K562 (cell line): Measurements from ENCODE around the gene RNPEPL1. TPM values are rescaled to one million over a fixed set of nuclear protein-coding genes. Genes with fewer than 3 reads are reported as not detected.

Experiments used
- ARHGAP35 ChIP-seq: fragments of 450-650 bp; IDR thresholded peaks from 2 replicates; pipeline ENCODE4 v1.6.1; 2018; ENCODE audit not compliant: partially characterized antibody
- ARID1B ChIP-seq: fragments of 450-650 bp; IDR thresholded peaks from 2 replicates; pipeline ENCODE4 v1.6.1; 2016; ENCODE audit warnings: antibody characterized with exemption, mild to moderate bottlenecking, inconsistent platforms
- ELF1 ChIP-seq: fragments of 200-800 bp; sonication (Bioruptor generic); IDR thresholded peaks from 2 replicates; pipeline ENCODE4 v1.6.1; 2016; ENCODE audit warnings: missing genetic modification characterization, missing compliant biosample characterization
- GABPA ChIP-seq: fragments of 200-800 bp; sonication (Bioruptor generic); conservative IDR thresholded peaks from 2 replicates; pipeline ENCODE4 v1.6.1; 2016; ENCODE audit warnings: low read depth, missing genetic modification characterization, missing compliant biosample characterization
- RBFOX2 ChIP-seq: fragments of 200-400 bp; formaldehyde crosslinking; IDR thresholded peaks from 2 replicates; pipeline ENCODE4 v1.6.1; 2017; ENCODE audit warnings: low read depth, mild to moderate bottlenecking, low read length, moderate library complexity
- ZNF583 ChIP-seq: fragments of 250-450 bp; sonication (Bioruptor Pico); IDR thresholded peaks from 2 replicates; pipeline ENCODE4 v1.4.0; 2020
- polyA plus RNA-seq, 8 experiments: library from polyadenylated mRNA; depleted of rRNA in 4 of 8; stranded (reverse) in 5 of 8; unstranded in 3 of 8; fragments of >200 nt; fragmentation: Nextera tagmentation in 2 of 8; fragmentation: Illumina TruSeq in 1 of 8; extraction: Ambion mirVana in 2 of 8; extraction: Trizol in 1 of 8; gene quantifications; 2 replicates each; pipeline versions ENCODE4 v1.2.1 to v1.2.3, GENCODE V29; 2011 to 2014; ENCODE audit warnings: inconsistent platforms in 1 of 8, missing spikeins in 1 of 8
- total RNA-seq, 7 experiments: library from RNA; depleted of rRNA in 6 of 7; stranded (reverse); fragments of >200 nt in 6 of 7; fragmentation: Illumina TruSeq in 2 of 7; extraction: Trizol in 2 of 7; gene quantifications; 2 replicates each; pipeline versions ENCODE4 v1.2.1 to v1.2.3, GENCODE V29; 2011 to 2021; ENCODE audit warnings: low replicate concordance in 1 of 7
- TF ChIP-seq, protein P1 (sequence below): fragments of 250-450 bp; sonication (Bioruptor Pico); IDR thresholded peaks from 2 replicates; pipeline ENCODE4 v1.4.0; 2020; ENCODE audit warnings: mild to moderate bottlenecking, moderate library complexity
- TF ChIP-seq, protein P2 (sequence below): fragments of 450-650 bp; IDR thresholded peaks from 2 replicates; pipeline ENCODE4 v1.6.1; 2016; ENCODE audit warnings: mild to moderate bottlenecking, moderate library complexity
- TF ChIP-seq, protein P3 (sequence below): sonication (generic); formaldehyde crosslinking; IDR thresholded peaks from 2 replicates; pipeline ENCODE4 v1.9.0; 2022; ENCODE audit warnings: mild to moderate bottlenecking, missing genetic modification reagents

Gene RNPEPL1
- total and polyA plus RNA-seq, 9 of the 15 experiments (the other 6 are each of a cell fraction or from before 2014, with no cell fraction given): 0.07 to 38.7 (median 5.6) TPM

GRCh38 chr2:240567872-240568677, at the start of gene RNPEPL1 (continued):
- TF ChIP-seq, protein P1, sequence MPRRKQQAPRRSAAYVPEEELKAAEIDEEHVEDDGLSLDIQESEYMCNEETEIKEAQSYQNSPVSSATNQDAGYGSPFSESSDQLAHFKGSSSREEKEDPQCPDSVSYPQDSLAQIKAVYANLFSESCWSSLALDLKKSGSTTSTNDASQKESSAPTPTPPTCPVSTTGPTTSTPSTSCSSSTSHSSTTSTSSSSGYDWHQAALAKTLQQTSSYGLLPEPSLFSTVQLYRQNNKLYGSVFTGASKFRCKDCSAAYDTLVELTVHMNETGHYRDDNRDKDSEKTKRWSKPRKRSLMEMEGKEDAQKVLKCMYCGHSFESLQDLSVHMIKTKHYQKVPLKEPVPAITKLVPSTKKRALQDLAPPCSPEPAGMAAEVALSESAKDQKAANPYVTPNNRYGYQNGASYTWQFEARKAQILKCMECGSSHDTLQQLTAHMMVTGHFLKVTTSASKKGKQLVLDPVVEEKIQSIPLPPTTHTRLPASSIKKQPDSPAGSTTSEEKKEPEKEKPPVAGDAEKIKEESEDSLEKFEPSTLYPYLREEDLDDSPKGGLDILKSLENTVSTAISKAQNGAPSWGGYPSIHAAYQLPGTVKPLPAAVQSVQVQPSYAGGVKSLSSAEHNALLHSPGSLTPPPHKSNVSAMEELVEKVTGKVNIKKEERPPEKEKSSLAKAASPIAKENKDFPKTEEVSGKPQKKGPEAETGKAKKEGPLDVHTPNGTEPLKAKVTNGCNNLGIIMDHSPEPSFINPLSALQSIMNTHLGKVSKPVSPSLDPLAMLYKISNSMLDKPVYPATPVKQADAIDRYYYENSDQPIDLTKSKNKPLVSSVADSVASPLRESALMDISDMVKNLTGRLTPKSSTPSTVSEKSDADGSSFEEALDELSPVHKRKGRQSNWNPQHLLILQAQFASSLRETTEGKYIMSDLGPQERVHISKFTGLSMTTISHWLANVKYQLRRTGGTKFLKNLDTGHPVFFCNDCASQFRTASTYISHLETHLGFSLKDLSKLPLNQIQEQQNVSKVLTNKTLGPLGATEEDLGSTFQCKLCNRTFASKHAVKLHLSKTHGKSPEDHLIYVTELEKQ (CRISPR knock-in tag): no peak
- TF ChIP-seq ZNF583 (CRISPR knock-in tag) (no peak), ARID1B (no peak), ELF1 (tag) (0 out of 2 replicates have a peak, but pooled peaks have one; percentile 28), RBFOX2 (peak; percentile 65), ARHGAP35 (no peak), GABPA (tag) (peak; percentile 69)
- TF ChIP-seq, protein P2, sequence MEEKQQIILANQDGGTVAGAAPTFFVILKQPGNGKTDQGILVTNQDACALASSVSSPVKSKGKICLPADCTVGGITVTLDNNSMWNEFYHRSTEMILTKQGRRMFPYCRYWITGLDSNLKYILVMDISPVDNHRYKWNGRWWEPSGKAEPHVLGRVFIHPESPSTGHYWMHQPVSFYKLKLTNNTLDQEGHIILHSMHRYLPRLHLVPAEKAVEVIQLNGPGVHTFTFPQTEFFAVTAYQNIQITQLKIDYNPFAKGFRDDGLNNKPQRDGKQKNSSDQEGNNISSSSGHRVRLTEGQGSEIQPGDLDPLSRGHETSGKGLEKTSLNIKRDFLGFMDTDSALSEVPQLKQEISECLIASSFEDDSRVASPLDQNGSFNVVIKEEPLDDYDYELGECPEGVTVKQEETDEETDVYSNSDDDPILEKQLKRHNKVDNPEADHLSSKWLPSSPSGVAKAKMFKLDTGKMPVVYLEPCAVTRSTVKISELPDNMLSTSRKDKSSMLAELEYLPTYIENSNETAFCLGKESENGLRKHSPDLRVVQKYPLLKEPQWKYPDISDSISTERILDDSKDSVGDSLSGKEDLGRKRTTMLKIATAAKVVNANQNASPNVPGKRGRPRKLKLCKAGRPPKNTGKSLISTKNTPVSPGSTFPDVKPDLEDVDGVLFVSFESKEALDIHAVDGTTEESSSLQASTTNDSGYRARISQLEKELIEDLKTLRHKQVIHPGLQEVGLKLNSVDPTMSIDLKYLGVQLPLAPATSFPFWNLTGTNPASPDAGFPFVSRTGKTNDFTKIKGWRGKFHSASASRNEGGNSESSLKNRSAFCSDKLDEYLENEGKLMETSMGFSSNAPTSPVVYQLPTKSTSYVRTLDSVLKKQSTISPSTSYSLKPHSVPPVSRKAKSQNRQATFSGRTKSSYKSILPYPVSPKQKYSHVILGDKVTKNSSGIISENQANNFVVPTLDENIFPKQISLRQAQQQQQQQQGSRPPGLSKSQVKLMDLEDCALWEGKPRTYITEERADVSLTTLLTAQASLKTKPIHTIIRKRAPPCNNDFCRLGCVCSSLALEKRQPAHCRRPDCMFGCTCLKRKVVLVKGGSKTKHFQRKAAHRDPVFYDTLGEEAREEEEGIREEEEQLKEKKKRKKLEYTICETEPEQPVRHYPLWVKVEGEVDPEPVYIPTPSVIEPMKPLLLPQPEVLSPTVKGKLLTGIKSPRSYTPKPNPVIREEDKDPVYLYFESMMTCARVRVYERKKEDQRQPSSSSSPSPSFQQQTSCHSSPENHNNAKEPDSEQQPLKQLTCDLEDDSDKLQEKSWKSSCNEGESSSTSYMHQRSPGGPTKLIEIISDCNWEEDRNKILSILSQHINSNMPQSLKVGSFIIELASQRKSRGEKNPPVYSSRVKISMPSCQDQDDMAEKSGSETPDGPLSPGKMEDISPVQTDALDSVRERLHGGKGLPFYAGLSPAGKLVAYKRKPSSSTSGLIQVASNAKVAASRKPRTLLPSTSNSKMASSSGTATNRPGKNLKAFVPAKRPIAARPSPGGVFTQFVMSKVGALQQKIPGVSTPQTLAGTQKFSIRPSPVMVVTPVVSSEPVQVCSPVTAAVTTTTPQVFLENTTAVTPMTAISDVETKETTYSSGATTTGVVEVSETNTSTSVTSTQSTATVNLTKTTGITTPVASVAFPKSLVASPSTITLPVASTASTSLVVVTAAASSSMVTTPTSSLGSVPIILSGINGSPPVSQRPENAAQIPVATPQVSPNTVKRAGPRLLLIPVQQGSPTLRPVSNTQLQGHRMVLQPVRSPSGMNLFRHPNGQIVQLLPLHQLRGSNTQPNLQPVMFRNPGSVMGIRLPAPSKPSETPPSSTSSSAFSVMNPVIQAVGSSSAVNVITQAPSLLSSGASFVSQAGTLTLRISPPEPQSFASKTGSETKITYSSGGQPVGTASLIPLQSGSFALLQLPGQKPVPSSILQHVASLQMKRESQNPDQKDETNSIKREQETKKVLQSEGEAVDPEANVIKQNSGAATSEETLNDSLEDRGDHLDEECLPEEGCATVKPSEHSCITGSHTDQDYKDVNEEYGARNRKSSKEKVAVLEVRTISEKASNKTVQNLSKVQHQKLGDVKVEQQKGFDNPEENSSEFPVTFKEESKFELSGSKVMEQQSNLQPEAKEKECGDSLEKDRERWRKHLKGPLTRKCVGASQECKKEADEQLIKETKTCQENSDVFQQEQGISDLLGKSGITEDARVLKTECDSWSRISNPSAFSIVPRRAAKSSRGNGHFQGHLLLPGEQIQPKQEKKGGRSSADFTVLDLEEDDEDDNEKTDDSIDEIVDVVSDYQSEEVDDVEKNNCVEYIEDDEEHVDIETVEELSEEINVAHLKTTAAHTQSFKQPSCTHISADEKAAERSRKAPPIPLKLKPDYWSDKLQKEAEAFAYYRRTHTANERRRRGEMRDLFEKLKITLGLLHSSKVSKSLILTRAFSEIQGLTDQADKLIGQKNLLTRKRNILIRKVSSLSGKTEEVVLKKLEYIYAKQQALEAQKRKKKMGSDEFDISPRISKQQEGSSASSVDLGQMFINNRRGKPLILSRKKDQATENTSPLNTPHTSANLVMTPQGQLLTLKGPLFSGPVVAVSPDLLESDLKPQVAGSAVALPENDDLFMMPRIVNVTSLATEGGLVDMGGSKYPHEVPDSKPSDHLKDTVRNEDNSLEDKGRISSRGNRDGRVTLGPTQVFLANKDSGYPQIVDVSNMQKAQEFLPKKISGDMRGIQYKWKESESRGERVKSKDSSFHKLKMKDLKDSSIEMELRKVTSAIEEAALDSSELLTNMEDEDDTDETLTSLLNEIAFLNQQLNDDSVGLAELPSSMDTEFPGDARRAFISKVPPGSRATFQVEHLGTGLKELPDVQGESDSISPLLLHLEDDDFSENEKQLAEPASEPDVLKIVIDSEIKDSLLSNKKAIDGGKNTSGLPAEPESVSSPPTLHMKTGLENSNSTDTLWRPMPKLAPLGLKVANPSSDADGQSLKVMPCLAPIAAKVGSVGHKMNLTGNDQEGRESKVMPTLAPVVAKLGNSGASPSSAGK: peak; percentile 64; the same call in 1 of the 2 replicates
- TF ChIP-seq, protein P3, sequence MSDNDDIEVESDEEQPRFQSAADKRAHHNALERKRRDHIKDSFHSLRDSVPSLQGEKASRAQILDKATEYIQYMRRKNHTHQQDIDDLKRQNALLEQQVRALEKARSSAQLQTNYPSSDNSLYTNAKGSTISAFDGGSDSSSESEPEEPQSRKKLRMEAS: peak; percentile 63
